Thymus (tissue), 11 donors: Measurements from ENCODE around the gene ARHGEF5. TPM values are rescaled to one million over a fixed set of nuclear protein-coding genes. Genes with fewer than 3 reads are reported as not detected.
"Not testable (repeated sequence)": the region's sequence is repeated elsewhere in the genome, so short reads cannot be mapped to it uniquely, and the experiment has no call there.

Experiments used
- DNase-seq, 9 donors: peaks; one replicate each; pipeline ENCODE4 v3.0.0-alpha.2; 2013; ENCODE audit warnings: low spot score in 9 of 9, low read depth in 6 of 9, missing footprints in 1 of 9
- H3K27ac ChIP-seq, 2 donors: one replicate each; pipeline ENCODE4 v1.5.1; 2013; ENCODE audit warnings: control low read depth in 1 of 2, low read depth in 1 of 2, low read length in 1 of 2, mild to moderate bottlenecking in 1 of 2, moderate library complexity in 1 of 2
- H3K27me3 ChIP-seq, 2 donors: one replicate each; pipeline ENCODE4 v1.5.1; 2013; ENCODE audit warnings: low read length in 1 of 2; ENCODE audit not compliant: control insufficient read depth in 2 of 2, insufficient read depth in 1 of 2
- H3K36me3 ChIP-seq, 2 donors: one replicate each; pipeline ENCODE4 v1.5.1; 2013; ENCODE audit warnings: low read length in 1 of 2, mild to moderate bottlenecking in 1 of 2, moderate library complexity in 1 of 2; ENCODE audit not compliant: control insufficient read depth in 2 of 2, insufficient read depth in 2 of 2
- H3K4me1 ChIP-seq, 2 donors: one replicate each; pipeline ENCODE4 v1.5.1; 2013; ENCODE audit warnings: low read length in 2 of 2; ENCODE audit not compliant: control insufficient read depth in 2 of 2, insufficient read depth in 2 of 2
- H3K4me3 ChIP-seq, 2 donors: one replicate each; pipeline ENCODE4 v1.5.1; 2013; ENCODE audit warnings: low read length in 2 of 2, control low read depth in 1 of 2, mild to moderate bottlenecking in 1 of 2
- H3K9me3 ChIP-seq, 2 donors: one replicate each; pipeline ENCODE4 v1.5.1; 2013; ENCODE audit warnings: low read length in 1 of 2, mild to moderate bottlenecking in 1 of 2; ENCODE audit not compliant: control insufficient read depth in 2 of 2, insufficient read depth in 1 of 2
- WGBS: extraction: QIAGEN DNeasy Blood & Tissue Kit; methylation state at CpG from one replicate; pipeline ENCODE4 v1.1.7; 2013; 5-methylcytosine and 5-hydroxymethylcytosine counted together
- polyA plus RNA-seq: library from polyadenylated mRNA; stranded (reverse); fragments of 200-250 nt; gene quantifications from one replicate; pipeline ENCODE4 v1.2.3, GENCODE V29; 2013
- total RNA-seq: library from RNA; stranded (reverse); fragments of 120-200 nt; gene quantifications from one replicate; pipeline ENCODE4 v1.2.4, GENCODE V29; 2013
- donor health status: healthy.

The ARHGEF5 gene
- total and polyA plus RNA-seq, 2 donors = 1.4 to 5.6 TPM

GRCh38 chr7:144330044-144330443 lies 25.2 kb upstream of the ARHGEF5 start:
- H3K27me3 ChIP-seq, H3K9me3 ChIP-seq, H3K27ac ChIP-seq, H3K4me3 ChIP-seq, DNase-seq, H3K36me3 ChIP-seq, H3K4me1 ChIP-seq: not testable (repeated sequence)

GRCh38 chr7:144331221-144331995 lies 23.8 kb upstream of the ARHGEF5 start:
- not testable (repeated sequence) for H3K36me3 ChIP-seq, H3K27me3 ChIP-seq, H3K4me1 ChIP-seq, H3K9me3 ChIP-seq, H3K27ac ChIP-seq, DNase-seq, H3K4me3 ChIP-seq
- 95% methylated on average over 2 of the region's 9 CpGs for WGBS

GRCh38 chr7:144331996-144332288 lies 23.3 kb upstream of the ARHGEF5 start:
- not testable (repeated sequence) for H3K4me3 ChIP-seq, H3K27me3 ChIP-seq, H3K9me3 ChIP-seq, DNase-seq, H3K36me3 ChIP-seq, H3K4me1 ChIP-seq, H3K27ac ChIP-seq
- 94% methylated on average over 1 of the region's 2 CpGs for WGBS

- not testable (repeated sequence) for H3K27ac ChIP-seq, H3K4me3 ChIP-seq, H3K4me1 ChIP-seq, H3K36me3 ChIP-seq, DNase-seq, H3K27me3 ChIP-seq, H3K9me3 ChIP-seq
- no CpG with 5 or more reads among the region's 1 CpG for WGBS
Observed at GRCh38 chr7:144348625-144349024, 6.6 kb upstream of the ARHGEF5 start.

- H3K9me3 ChIP-seq, DNase-seq, H3K36me3 ChIP-seq, H3K4me3 ChIP-seq, H3K27me3 ChIP-seq, H3K27ac ChIP-seq, H3K4me1 ChIP-seq: not testable (repeated sequence)
- 82% methylated on average over 2 of the region's 3 CpGs for WGBS
Observed at GRCh38 chr7:144351667-144352066, 3.5 kb upstream of the ARHGEF5 start.

GRCh38 chr7:144356185-144356584 lies 983 bp downstream of the ARHGEF5 start:
- H3K27me3 ChIP-seq, H3K9me3 ChIP-seq, DNase-seq, H3K4me3 ChIP-seq, H3K36me3 ChIP-seq, H3K27ac ChIP-seq, H3K4me1 ChIP-seq: not testable (repeated sequence)
- no CpG with 5 or more reads among the region's 6 CpGs for WGBS

- H3K4me1 ChIP-seq, H3K9me3 ChIP-seq, H3K27ac ChIP-seq, H3K36me3 ChIP-seq, H3K27me3 ChIP-seq, H3K4me3 ChIP-seq, DNase-seq: not testable (repeated sequence)
- 97% methylated on average over 2 of the region's 11 CpGs for WGBS
Observed at GRCh38 chr7:144356860-144357259, 1.7 kb downstream of the ARHGEF5 start.

GRCh38 chr7:144362061-144362460 lies 6.9 kb downstream of the ARHGEF5 start:
- not testable (repeated sequence) for DNase-seq, H3K36me3 ChIP-seq, H3K4me3 ChIP-seq, H3K27me3 ChIP-seq, H3K27ac ChIP-seq, H3K9me3 ChIP-seq, H3K4me1 ChIP-seq
- no CpG with 5 or more reads among the region's 3 CpGs for WGBS

GRCh38 chr7:144365523-144365922 lies 10.3 kb downstream of the ARHGEF5 start:
- not testable (repeated sequence) for H3K36me3 ChIP-seq, DNase-seq, H3K27ac ChIP-seq, H3K9me3 ChIP-seq, H3K27me3 ChIP-seq, H3K4me3 ChIP-seq, H3K4me1 ChIP-seq
- WGBS = no CpG with 5 or more reads among the region's 6 CpGs

GRCh38 chr7:144367250-144367649 lies 12.0 kb downstream of the ARHGEF5 start:
- H3K36me3 ChIP-seq, H3K4me3 ChIP-seq: not testable (repeated sequence)
- WGBS = no CpG with 5 or more reads among the region's 9 CpGs

More at GRCh38 chr7:144367250-144367649, 12.0 kb downstream of the ARHGEF5 start:
- not testable (repeated sequence) for H3K27me3 ChIP-seq, H3K4me1 ChIP-seq, H3K27ac ChIP-seq, H3K9me3 ChIP-seq, DNase-seq
